RWPE2 (cell line): ENCODE data around the gene EAF1.

Experiments
- ATAC-seq: fragments of 200-7000 bp; cut with Tn5 transposase; 3 replicates; pipeline ENCODE4 v1.9.1; 2021; ENCODE audit warnings: low read depth
- DNase-seq: peaks from one replicate; pipeline ENCODE4 v3.0.0-alpha.2; 2020; ENCODE audit warnings: low spot score
- H3K27ac ChIP-seq: fragments of 450-650 bp; 2 replicates; pipeline ENCODE4 v1.5.1; 2017; ENCODE audit warnings: mild to moderate bottlenecking; ENCODE audit not compliant: poor library complexity, severe bottlenecking
- H3K27me3 ChIP-seq: fragments of 250-450 bp; sonication (Bioruptor Pico); 2 replicates; pipeline ENCODE4 v1.5.1; 2021; ENCODE audit warnings: mild to moderate bottlenecking, moderate library complexity; ENCODE audit not compliant: insufficient read depth, poor library complexity, severe bottlenecking
- H3K36me3 ChIP-seq: fragments of 250-450 bp; sonication (Bioruptor Pico); 2 replicates; pipeline ENCODE4 v1.5.1; 2020; ENCODE audit warnings: low read depth, mild to moderate bottlenecking, moderate library complexity
- H3K4me1 ChIP-seq: fragments of 250-450 bp; sonication (Bioruptor Pico); 2 replicates; pipeline ENCODE4 v1.5.1; 2021; ENCODE audit warnings: mild to moderate bottlenecking, moderate library complexity; ENCODE audit not compliant: insufficient read depth, poor library complexity, severe bottlenecking
- H3K4me3 ChIP-seq: fragments of 250-450 bp; sonication (Bioruptor Pico); 2 replicates; pipeline ENCODE4 v1.5.1; 2021; ENCODE audit warnings: mild to moderate bottlenecking, moderate library complexity; ENCODE audit not compliant: severe bottlenecking
- H3K9me3 ChIP-seq: fragments of 250-450 bp; sonication (Bioruptor Pico); 2 replicates; pipeline ENCODE4 v1.5.1; 2021; ENCODE audit warnings: mild to moderate bottlenecking, moderate library complexity; ENCODE audit not compliant: severe bottlenecking
- CTCF ChIP-seq: fragments of 450-650 bp; IDR thresholded peaks from one replicate; pipeline ENCODE4 v1.5.1; 2017; ENCODE audit warnings: mild to moderate bottlenecking, moderate library complexity; ENCODE audit not compliant: poor library complexity, severe bottlenecking

The EAF1 gene

GRCh38 chr3:15452156-15452555 is 24.8 kb downstream of the EAF1 start:
- Histone ChIP-seq H3K9me3 (no peaks in the 10 kb centered on the region), H3K36me3 (no peaks in the 10 kb centered on the region), H3K4me3 (no peak overlapping the region), H3K4me1 (no peaks in the 10 kb centered on the region), H3K27me3 (no peaks in the 10 kb centered on the region), H3K27ac (no peak overlapping the region)
- DNase-seq (no peak), ATAC-seq (no peak)
- no peak for TF ChIP-seq CTCF

GRCh38 chr3:15452961-15453360 is 25.6 kb downstream of the EAF1 start:
- no peak for ATAC-seq
- H3K27me3 ChIP-seq = no peaks in the 10 kb centered on the region
- H3K27ac ChIP-seq = no peak overlapping the region
- DNase-seq = no peak
- no peak for TF ChIP-seq CTCF
- no peaks in the 10 kb centered on the region for H3K4me1 ChIP-seq
- no peaks in the 10 kb centered on the region for H3K9me3 ChIP-seq
- no peak overlapping the region for H3K4me3 ChIP-seq
- H3K36me3 ChIP-seq = no peaks in the 10 kb centered on the region

- no peak for ATAC-seq
- no peaks in the 10 kb centered on the region for H3K36me3 ChIP-seq
- no peak overlapping the region for H3K27ac ChIP-seq
- H3K4me3 ChIP-seq = no peak overlapping the region
- DNase-seq = no peak
- no peaks in the 10 kb centered on the region for H3K27me3 ChIP-seq
- no peaks in the 10 kb centered on the region for H3K4me1 ChIP-seq
- H3K9me3 ChIP-seq = no peaks in the 10 kb centered on the region
- TF ChIP-seq CTCF = no peak
Observed at GRCh38 chr3:15453501-15453900, 26.1 kb downstream of the EAF1 start.

- no peaks in the 10 kb centered on the region for H3K27me3 ChIP-seq
- no peaks in the 10 kb centered on the region for H3K4me1 ChIP-seq
- DNase-seq (no peak), ATAC-seq (no peak)
- H3K9me3 ChIP-seq = no peaks in the 10 kb centered on the region
- H3K27ac ChIP-seq = no peak overlapping the region
- H3K4me3 ChIP-seq = no peak overlapping the region
- no peak for TF ChIP-seq CTCF
- no peaks in the 10 kb centered on the region for H3K36me3 ChIP-seq
Observed at GRCh38 chr3:15453991-15454625, 26.7 kb downstream of the EAF1 start.

- Histone ChIP-seq H3K4me3 (no peak overlapping the region), H3K9me3 (no peaks in the 10 kb centered on the region), H3K4me1 (no peaks in the 10 kb centered on the region), H3K27ac (no peak overlapping the region), H3K27me3 (no peaks in the 10 kb centered on the region), H3K36me3 (no peaks in the 10 kb centered on the region)
- TF ChIP-seq CTCF = no peak
- DNase-seq = no peak
- ATAC-seq = no peak
Observed at GRCh38 chr3:15454965-15455364, 27.6 kb downstream of the EAF1 start.
